Measurements from ENCODE around the gene SPRED2. TPM values are rescaled to one million over a fixed set of nuclear protein-coding genes. Genes with fewer than 3 reads are reported as not detected.
"Not testable (repeated sequence)": the region's sequence is repeated elsewhere in the genome, so short reads cannot be mapped to it uniquely, and the experiment has no call there.

SPRED2 gene
- total and polyA plus RNA-seq, 7 experiments from 2014 or later = 0.34 to 7.9 (median 0.57) TPM

DNA sequence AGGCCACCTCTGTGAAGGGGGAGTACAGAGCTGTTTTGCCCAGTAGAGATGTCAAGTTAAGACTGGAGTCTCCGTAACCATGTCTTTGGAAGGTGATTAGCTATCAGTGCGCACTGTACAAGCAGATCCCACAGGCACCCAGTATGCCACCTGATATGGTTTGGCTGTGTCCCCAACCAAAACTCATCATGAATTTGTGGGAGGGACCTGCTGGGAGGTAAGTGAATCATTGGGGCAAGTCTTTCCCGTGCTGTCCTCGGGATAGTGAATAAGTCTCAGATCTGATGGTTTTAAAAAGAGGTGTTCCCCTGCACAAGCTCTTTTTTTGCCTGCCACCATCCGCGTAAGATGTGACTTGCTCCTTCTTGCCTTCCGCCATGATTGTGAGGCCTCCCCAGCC, 114.6 kb downstream of the SPRED2 start:
- ChIA-PET CTCF (interaction anchor here (1.0 kb wide), 1 partner anchor 75 kb away, joined by 4 read pairs; no protein-coding TSS in a partner anchor), POLR2A (no interaction called here)
- Histone ChIP-seq H3K27ac (ENCODE audit: low read depth, low read length) (no peak overlapping the region), H3K4me1 (ENCODE audit: control insufficient read depth in 2 of 2, insufficient read depth in 2 of 2, low read length in 2 of 2) (no peaks in the 10 kb centered on the region), H3K36me3 (ENCODE audit: control insufficient read depth in 2 of 3, insufficient read depth in 3 of 3, low read length in 3 of 3) (no peaks in the 10 kb centered on the region), H3K4me3 (ENCODE audit: low read length) (no peak overlapping the region), H3K27me3 (ENCODE audit: control insufficient read depth in 2 of 2, insufficient read depth in 2 of 2, low read length in 2 of 2) (no peaks in the 10 kb centered on the region), H3K9me3 (ENCODE audit: control insufficient read depth in 2 of 3, low read length in 3 of 3) (no peaks in the 10 kb centered on the region)
- DNase-seq (no peak), ATAC-seq (no peak)
- intact Hi-C loops (cut with micrococcal nuclease) = no loop called here
- Mint-ChIP-seq H3K27ac (no peak overlapping the region), H3K4me1 (peaks cover 0 to 15% (median 0%) of the 10 kb centered on the region in 7 donors), H3K27me3 (no peaks in the 10 kb centered on the region), H3K36me3 (peaks cover 0 to 18% (median 5%) of the 10 kb centered on the region in 5 donors), H3K9me3 (peaks cover 0 to 2% (median 0%) of the 10 kb centered on the region in 11 donors), H3K4me3 (no peak overlapping the region)

DNA sequence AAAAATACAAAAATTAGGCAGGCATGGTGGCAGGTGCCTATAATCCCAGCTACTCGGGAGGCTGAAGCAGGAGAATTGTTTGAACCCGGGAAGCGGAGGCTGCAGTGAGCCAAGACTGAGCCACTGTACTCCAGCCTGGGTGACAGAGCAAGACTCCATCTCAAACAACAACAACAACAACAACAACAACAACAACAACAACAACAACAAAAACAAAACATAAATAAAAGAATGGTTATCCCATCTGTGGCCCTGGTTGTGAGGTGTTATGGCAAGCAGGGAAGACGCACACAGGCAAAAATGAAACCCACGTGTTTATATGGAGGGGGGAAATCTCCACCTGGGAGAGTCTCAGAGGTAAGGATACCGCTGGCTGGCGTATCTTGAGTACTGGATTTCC, 115.0 kb downstream of the SPRED2 start:
- Mint-ChIP-seq H3K4me1 (peaks cover 0 to 16% (median 0%) of the 10 kb centered on the region in 7 donors), H3K36me3 (peaks cover 0 to 20% (median 5%) of the 10 kb centered on the region in 5 donors)
- DNase-seq; intact Hi-C loops (cut with micrococcal nuclease); POLR2A ChIA-PET; H3K27ac Mint-ChIP-seq; H3K9me3 Mint-ChIP-seq; CTCF ChIA-PET; H3K36me3 ChIP-seq (ENCODE audit: control insufficient read depth in 2 of 3, insufficient read depth in 3 of 3, low read length in 3 of 3); H3K9me3 ChIP-seq (ENCODE audit: control insufficient read depth in 2 of 3, low read length in 3 of 3); H3K4me3 Mint-ChIP-seq; H3K4me3 ChIP-seq (ENCODE audit: low read length); H3K27ac ChIP-seq (ENCODE audit: low read depth, low read length); ATAC-seq; H3K27me3 ChIP-seq (ENCODE audit: control insufficient read depth in 2 of 2, insufficient read depth in 2 of 2, low read length in 2 of 2); H3K4me1 ChIP-seq (ENCODE audit: control insufficient read depth in 2 of 2, insufficient read depth in 2 of 2, low read length in 2 of 2); H3K27me3 Mint-ChIP-seq: not testable (repeated sequence)

DNA sequence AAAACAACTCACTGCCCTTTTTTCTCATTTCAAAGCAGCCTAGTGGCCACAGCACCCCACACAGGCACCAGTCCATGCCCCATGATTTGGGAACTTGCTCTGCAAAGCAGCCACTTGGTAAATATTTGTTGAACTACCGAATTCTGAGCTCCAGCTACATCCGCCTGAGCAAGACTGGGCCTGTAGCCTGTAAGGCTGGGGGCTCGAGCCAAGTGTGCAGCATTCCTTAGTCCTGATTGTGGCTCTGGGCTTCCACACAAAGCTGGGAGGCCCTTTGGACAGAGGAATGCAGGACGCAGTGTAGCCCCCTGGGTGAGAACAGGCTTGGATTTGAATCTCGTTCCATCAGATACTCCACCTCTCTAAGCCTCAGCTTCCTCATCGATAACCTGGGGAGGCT, 116.3 kb downstream of the SPRED2 start:
- ATAC-seq (no peak), DNase-seq (no peak)
- Mint-ChIP-seq H3K9me3 (peaks cover 0 to 2% (median 0%) of the 10 kb centered on the region in 11 donors), H3K27me3 (no peaks in the 10 kb centered on the region), H3K27ac (no peak overlapping the region), H3K36me3 (peaks cover 0 to 20% (median 5%) of the 10 kb centered on the region in 5 donors), H3K4me3 (no peak overlapping the region), H3K4me1 (peaks cover 0 to 16% (median 0%) of the 10 kb centered on the region in 7 donors)
- ChIA-PET POLR2A (interaction anchor here (0.6 kb wide), 1 partner anchor 24 kb away, joined by 5 read pairs; no protein-coding TSS in a partner anchor), CTCF (no interaction called here)
- intact Hi-C loops (cut with micrococcal nuclease) = no loop called here
- H3K9me3 ChIP-seq (ENCODE audit: control insufficient read depth in 2 of 3, low read length in 3 of 3) = no peaks in the 10 kb centered on the region
- H3K4me1 ChIP-seq (ENCODE audit: control insufficient read depth in 2 of 2, insufficient read depth in 2 of 2, low read length in 2 of 2) = no peaks in the 10 kb centered on the region
- no peaks in the 10 kb centered on the region for H3K27me3 ChIP-seq (ENCODE audit: control insufficient read depth in 2 of 2, insufficient read depth in 2 of 2, low read length in 2 of 2)
- H3K36me3 ChIP-seq (ENCODE audit: control insufficient read depth in 2 of 3, insufficient read depth in 3 of 3, low read length in 3 of 3) = no peaks in the 10 kb centered on the region
- no peak overlapping the region for H3K4me3 ChIP-seq (ENCODE audit: low read length)
- no peak overlapping the region for H3K27ac ChIP-seq (ENCODE audit: low read depth, low read length)

DNA sequence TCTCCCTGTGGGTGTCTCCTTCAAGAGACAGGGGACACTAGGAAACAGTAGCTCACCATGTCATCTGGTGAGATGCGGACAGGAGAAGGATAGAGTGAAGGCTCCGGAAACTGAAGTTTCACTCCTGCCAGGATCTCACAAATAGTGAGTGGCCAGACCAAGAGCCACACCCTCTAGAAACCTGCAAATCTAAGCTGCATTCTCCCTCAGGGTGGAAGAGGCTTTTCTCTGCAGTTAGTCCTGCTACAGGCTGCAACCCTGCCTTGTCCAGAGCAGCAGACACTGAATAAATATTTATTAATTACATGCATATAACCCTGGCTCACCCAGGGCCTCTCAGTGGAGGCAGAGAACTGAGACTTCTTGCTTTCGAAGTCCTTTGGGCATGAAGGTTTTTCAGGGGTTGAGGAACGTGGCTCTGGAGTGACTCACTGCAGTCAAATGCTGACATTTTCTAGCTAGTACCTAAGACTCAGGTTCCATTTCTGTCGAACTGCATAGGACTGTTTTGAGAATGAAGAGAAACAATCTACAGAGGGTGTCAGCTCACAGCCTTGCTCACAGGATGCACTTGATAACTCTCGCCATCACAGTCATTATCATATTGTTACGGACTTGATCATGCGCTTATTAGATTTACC, 117.5 kb downstream of the SPRED2 start:
- CTCF ChIA-PET = no interaction called here
- intact Hi-C loops (cut with micrococcal nuclease) = no loop called here
- DNase-seq = no peak

DNA sequence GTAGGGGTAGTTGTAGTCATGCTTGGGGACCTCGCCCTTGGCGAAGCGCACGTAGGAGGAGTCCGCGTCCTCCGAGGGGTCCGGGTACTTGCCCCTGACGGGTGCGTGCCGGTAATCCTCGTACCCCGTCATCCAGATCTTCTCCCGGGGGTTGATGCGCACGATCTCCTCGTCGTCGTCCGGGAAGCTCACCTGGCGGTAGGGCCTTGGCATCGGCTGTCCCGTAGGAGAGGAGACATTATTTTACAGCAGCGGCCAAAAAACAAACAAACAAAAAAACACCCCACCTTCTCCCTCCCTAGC, 118.5 kb downstream of the SPRED2 start:
- ChIA-PET CTCF (no interaction called here), POLR2A (no interaction called here)
- Histone ChIP-seq H3K9me3 (ENCODE audit: control insufficient read depth in 2 of 3, low read length in 3 of 3) (no peaks in the 10 kb centered on the region), H3K4me3 (ENCODE audit: low read length) (no peak overlapping the region), H3K36me3 (ENCODE audit: control insufficient read depth in 2 of 3, insufficient read depth in 3 of 3, low read length in 3 of 3) (no peaks in the 10 kb centered on the region), H3K27me3 (ENCODE audit: control insufficient read depth in 2 of 2, insufficient read depth in 2 of 2, low read length in 2 of 2) (no peaks in the 10 kb centered on the region), H3K4me1 (ENCODE audit: control insufficient read depth in 2 of 2, insufficient read depth in 2 of 2, low read length in 2 of 2) (no peaks in the 10 kb centered on the region), H3K27ac (ENCODE audit: low read depth, low read length) (no peak overlapping the region)
- H3K4me1 Mint-ChIP-seq = peaks cover 0 to 6% (median 0%) of the 10 kb centered on the region in 7 donors
- H3K4me3 Mint-ChIP-seq = no peak overlapping the region
- no peak overlapping the region for H3K27ac Mint-ChIP-seq
- H3K36me3 Mint-ChIP-seq = peaks cover 0 to 20% (median 4%) of the 10 kb centered on the region in 5 donors
- DNase-seq (no peak), ATAC-seq (no peak)
- no peaks in the 10 kb centered on the region for H3K27me3 Mint-ChIP-seq
- peaks cover 0 to 2% (median 0%) of the 10 kb centered on the region in 11 donors for H3K9me3 Mint-ChIP-seq
- intact Hi-C loops (cut with micrococcal nuclease) = no loop called here

More for the DNA sequence above, 117.5 kb downstream of the SPRED2 start:
- Mint-ChIP-seq H3K9me3 (peaks cover 0 to 2% (median 0%) of the 10 kb centered on the region in 11 donors), H3K4me1 (peaks cover 0 to 11% (median 0%) of the 10 kb centered on the region in 7 donors), H3K4me3 (no peak overlapping the region), H3K27me3 (no peaks in the 10 kb centered on the region), H3K36me3 (peaks cover 0 to 20% (median 5%) of the 10 kb centered on the region in 5 donors), H3K27ac (no peak overlapping the region)
- Histone ChIP-seq H3K4me3 (ENCODE audit: low read length) (no peak overlapping the region), H3K9me3 (ENCODE audit: control insufficient read depth in 2 of 3, low read length in 3 of 3) (no peaks in the 10 kb centered on the region), H3K36me3 (ENCODE audit: control insufficient read depth in 2 of 3, insufficient read depth in 3 of 3, low read length in 3 of 3) (no peaks in the 10 kb centered on the region), H3K4me1 (ENCODE audit: control insufficient read depth in 2 of 2, insufficient read depth in 2 of 2, low read length in 2 of 2) (no peaks in the 10 kb centered on the region), H3K27ac (ENCODE audit: low read depth, low read length) (no peak overlapping the region), H3K27me3 (ENCODE audit: control insufficient read depth in 2 of 2, insufficient read depth in 2 of 2, low read length in 2 of 2) (no peaks in the 10 kb centered on the region)
- POLR2A ChIA-PET = no interaction called here
- no peak for ATAC-seq

DNA sequence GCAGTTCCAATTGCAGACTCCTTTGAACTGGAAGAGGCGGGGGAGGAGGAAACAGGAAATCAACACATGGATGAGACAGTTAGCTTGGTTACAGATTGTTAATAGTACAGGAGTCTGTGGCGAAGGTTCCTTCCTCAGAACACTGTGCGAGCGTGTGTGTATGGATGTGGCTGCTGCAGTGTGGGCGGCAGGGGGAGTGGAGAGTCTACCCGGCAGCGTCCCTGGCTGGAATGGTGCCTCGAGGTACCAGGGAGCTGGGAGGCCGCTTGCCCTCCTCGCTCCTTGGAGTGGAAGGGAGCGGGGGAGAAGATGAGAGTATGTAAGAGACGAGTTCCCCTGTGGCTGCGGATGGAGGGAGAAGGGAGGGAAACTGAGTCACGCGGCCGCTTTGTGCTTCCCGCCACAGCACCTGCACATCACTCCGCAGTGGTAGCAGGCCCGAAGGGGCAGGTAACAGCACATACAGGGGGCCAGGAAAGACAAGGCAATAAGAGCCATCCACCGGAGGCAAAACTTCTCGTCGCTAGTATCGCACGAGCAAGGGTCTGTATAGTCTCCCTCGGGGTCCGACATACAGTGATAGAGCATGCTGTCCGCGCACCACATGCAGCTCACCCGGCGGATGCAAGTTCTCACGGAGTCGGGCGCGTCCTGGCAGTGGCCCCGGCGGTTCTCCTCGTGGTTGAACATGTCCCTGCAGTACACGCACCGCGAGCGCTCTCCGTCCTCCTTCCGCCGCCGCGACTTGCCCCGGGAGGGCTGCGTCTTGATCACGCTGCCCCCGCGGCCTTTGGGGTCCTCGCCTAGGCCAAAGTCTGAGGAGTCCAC, 119.1 kb downstream of the SPRED2 start:
- no peak overlapping the region for H3K4me3 Mint-ChIP-seq
- DNase-seq = no peak

More for the DNA sequence above, 119.1 kb downstream of the SPRED2 start:
- no peak for ATAC-seq
- POLR2A ChIA-PET = no interaction called here
- Mint-ChIP-seq H3K27me3 (no peaks in the 10 kb centered on the region), H3K36me3 (peaks cover 0 to 20% (median 4%) of the 10 kb centered on the region in 5 donors), H3K27ac (peak overlapping the region in 1 of 9 donors; percentile 13), H3K9me3 (peaks cover 0 to 2% (median 0%) of the 10 kb centered on the region in 11 donors), H3K4me1 (peaks cover 0 to 6% (median 0%) of the 10 kb centered on the region in 7 donors)
- intact Hi-C loops (cut with micrococcal nuclease) = no loop called here
- H3K4me1 ChIP-seq (ENCODE audit: control insufficient read depth in 2 of 2, insufficient read depth in 2 of 2, low read length in 2 of 2) = no peaks in the 10 kb centered on the region
- CTCF ChIA-PET = no interaction called here
- H3K4me3 ChIP-seq (ENCODE audit: low read length) = no peak overlapping the region
- no peaks in the 10 kb centered on the region for H3K9me3 ChIP-seq (ENCODE audit: control insufficient read depth in 2 of 3, low read length in 3 of 3)
- H3K27ac ChIP-seq (ENCODE audit: low read depth, low read length) = no peak overlapping the region
- no peaks in the 10 kb centered on the region for H3K36me3 ChIP-seq (ENCODE audit: control insufficient read depth in 2 of 3, insufficient read depth in 3 of 3, low read length in 3 of 3)
- no peaks in the 10 kb centered on the region for H3K27me3 ChIP-seq (ENCODE audit: control insufficient read depth in 2 of 2, insufficient read depth in 2 of 2, low read length in 2 of 2)

Measured in naive thymus-derived CD4-positive, alpha-beta T cell (primary cell).